HG03159 (cell line): ENCODE results near the gene ANKHD1.

Experiments
- ATAC-seq: cut with Tn5 transposase; IDR thresholded peaks from one replicate; pipeline ENCODE4 v1.9.1; 2021; ENCODE audit warnings: mild to moderate bottlenecking, moderate library complexity; ENCODE audit not compliant: unreplicated experiment

ANKHD1 gene

DNA sequence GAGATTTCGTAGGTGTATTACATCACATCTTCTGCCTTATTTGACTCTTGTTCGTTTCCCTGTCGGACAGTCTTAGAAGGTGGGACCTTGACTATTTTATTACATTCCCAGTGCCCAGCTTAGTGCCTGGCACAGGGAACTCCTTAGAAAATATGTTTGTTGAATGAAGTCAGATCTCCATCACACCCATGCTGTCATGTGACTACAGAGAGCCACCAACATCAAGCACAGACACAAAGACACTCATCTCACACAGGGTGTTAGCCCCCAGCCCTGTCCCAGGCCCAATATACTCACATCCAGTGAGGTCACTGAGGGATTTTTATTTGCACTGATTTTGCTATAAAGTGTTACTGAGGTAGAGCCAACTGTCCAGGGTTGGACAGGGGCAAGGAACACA is 156.3 kb downstream of the ANKHD1 start:
- no peak for ATAC-seq

DNA sequence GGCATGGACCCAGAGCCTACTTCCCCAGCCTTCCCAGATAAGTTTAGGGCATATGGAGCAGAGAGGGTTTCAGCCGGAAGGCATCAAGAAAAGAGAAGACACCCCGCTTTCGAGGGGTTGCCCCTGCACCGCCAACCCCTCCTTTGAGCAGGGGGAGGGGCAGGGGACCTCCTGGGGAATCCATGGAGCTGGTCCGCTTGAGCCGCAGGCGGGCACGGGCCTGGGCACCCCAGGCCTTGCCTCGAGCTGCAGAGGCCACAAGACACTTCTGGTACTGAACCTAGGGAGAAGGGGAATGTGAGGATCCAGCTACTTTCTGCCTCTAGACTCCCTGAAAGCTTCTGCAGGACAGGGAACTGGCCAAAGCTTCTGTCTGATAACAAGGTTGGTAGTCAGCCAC is 156.9 kb downstream of the ANKHD1 start:
- ATAC-seq = no peak

DNA sequence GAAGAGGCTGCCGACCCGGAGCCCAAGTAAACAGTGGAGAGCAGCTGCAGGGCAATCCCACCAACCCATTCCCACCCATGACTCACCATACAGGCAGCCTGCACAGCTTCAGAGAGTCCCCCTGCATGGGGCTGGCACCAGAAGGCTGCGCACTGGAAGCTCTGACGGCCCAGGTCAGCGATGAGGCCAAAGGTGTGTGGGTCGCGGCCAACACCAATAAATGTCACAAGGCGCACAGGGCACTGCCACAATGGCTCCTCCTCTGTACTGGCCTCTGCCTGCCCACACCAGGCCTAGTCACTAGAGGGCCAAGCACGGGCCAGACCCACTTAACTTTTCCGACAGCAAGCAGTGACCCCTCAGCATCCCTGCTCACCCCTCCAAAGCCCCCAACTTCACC is 158.6 kb downstream of the ANKHD1 start:
- ATAC-seq = no peak

DNA sequence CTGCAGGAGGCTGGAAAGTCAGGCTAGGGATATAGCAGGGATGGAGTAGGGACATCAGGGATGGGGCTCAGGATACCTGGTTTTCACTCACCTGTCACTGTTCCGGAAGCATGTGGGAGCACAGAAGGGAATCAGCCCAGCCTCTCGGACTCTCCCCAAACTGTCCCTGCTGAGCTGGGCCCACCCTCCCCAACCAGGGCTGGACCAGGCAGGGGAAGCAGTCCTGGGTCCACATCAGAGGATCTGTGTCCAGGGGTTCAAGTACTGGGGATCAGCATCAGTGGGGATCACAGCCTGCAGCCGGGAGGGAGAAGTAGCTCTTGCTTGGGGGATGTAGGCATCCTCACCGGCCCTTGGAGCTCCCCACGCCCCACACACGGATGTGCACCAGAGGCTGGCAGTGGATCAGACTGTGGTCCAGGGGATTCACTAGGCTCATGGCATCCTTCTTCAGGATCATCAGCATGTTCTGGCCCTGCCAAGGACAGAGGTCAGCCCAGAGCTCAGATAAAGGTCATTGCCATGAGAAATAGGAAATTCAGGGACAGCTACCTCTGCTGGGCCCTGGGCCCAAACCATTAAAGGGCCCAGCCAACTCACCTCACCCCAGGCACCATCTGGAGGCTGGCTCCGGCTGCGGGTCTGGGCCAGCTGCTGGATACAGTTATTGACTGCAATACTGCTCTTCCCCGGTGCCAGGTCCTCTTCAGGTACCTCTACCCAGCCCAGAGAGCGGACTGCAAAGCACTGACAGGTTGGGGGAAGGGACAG is 160.3 kb downstream of the ANKHD1 start:
- no peak for ATAC-seq

DNA sequence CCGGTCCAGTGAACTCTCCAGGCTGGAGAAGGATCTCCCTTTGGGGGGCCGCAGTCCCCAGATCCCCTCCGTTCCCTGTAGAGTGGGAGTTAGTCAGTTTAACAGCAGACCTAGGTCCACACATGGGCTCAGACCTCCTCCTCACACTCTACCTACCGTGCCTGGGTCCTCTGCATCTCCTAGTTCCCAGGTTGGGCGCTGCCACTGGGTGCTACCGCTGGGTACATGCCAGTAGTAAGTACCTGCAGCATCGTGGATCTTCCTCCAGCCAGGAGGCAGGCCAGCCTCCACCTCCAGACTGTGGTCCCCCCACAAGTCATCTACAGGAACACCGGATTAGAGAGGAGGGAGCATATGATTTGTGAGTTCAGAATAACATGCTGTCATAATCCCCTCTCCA is 162.0 kb downstream of the ANKHD1 start:
- no peak for ATAC-seq

DNA sequence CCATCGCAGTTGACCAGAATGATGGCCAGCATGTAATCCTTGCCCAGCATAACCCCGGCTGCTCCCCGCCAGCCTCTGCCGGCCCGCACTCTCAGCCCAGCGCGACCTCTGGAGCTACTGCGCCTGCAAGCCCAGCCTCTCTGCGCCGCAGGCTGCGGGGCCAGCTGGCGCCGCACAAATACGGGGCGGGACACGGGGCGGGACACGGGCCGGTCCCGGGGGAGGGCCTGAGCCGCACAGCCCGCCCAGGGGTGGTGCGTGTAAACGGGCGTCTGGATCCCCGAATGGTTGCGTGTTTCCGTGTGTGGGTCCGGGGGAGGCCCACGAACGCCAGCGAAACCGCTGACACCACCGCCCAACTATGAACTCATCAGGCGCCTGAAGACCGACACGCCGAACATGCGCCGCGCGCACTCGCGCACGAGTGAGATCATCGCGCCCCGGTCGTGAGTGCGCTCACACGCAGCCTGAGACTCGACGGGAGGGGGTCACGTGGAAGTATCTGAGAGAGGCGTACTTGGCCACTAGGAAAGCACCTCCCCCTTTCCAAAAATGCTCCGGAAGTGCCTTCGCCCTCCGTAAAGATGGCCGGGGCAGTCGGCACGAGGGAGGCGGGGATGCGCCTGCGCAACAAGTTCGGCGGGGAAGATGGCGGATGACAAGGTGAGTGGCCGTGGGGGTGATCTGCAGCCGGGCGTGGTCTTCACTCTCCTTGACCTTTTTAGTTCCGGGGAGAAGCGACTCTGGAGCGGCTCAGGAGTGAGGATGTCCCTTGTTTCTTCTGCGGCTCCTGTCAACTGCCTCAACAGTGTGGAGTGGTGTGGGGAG is 162.8 kb downstream of the ANKHD1 start, which contains the start of the genes APBB3 and SLC35A4:
Gene APBB3 (minus strand): TSS at position 403 of the 828 bp plus-strand sequence. CDS start 353 bp downstream, at position 50.
Gene SLC35A4 (plus strand): TSS at position 633 of the 828 bp plus-strand sequence. CDS start 2,342 bp downstream, outside the sequence.
- ATAC-seq = peak; percentile 87

DNA sequence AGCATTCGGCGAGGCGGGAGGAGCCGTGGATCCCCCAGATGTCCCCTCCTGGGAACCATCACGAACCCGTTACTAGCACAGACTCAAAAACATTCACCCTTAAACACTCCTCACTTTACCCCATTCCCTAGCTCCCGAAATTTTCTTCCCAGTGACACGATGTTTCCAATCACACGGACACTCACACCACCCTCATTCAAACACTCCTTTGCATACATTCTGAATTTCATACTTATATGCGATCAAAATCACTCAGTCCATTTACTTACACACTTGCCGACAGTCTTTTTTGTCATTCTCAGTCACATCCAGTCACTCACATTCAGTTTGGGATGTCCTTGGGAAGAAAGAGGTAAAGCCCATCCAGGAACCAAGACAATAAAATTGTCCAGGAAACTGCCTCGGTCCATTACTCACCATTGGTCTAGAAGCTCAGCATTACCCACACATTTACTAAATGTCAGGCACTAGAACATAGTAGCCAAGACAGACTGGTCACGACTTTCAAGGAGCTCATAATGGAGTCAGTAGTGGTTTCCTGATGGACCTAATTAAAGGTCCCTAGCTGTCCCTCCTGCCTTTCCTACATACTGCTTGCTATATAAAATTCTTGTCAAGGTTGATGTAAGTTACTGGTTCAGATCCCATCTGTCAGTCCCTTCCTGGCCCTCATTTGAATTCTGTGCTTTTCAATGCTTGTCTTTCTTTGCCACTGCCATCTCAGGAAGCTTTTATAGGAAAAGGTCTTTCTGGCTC is 163.6 kb downstream of the ANKHD1 start:
- ATAC-seq = no peak

DNA sequence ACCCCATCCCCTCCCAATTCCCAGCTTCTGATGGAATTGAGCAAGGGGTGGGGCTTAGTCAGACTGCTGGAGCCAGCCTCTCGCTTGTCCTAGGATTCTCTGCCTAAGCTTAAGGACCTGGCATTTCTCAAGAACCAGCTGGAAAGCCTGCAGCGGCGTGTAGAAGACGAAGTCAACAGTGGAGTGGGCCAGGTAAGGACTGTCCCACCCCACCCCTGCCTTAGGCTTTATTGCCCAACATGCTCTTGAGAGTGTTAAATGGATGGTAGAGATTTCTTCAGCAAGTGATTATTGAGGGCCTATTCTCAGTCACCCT is 164.1 kb downstream of the ANKHD1 start:
- ATAC-seq = no peak

DNA sequence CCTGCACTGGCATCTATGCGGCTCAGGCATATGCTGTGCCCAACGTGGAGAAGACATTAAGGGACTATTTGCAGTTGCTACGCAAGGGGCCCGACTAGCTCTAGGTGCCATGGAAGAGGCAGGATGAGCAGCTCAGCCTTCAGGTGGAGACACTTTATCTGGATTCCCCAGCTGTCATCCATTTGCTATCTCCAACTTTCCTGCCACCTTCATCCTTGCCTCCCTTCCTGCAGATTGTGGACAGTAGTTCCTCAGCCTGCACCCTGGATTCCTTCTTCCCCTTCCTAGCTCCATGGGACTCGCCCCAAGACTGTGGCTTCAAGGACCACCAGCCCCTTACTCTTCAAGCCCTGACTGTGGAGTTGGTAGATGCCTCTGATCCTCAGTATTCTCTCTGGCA is 165.0 kb downstream of the ANKHD1 start:
- no peak for ATAC-seq

DNA sequence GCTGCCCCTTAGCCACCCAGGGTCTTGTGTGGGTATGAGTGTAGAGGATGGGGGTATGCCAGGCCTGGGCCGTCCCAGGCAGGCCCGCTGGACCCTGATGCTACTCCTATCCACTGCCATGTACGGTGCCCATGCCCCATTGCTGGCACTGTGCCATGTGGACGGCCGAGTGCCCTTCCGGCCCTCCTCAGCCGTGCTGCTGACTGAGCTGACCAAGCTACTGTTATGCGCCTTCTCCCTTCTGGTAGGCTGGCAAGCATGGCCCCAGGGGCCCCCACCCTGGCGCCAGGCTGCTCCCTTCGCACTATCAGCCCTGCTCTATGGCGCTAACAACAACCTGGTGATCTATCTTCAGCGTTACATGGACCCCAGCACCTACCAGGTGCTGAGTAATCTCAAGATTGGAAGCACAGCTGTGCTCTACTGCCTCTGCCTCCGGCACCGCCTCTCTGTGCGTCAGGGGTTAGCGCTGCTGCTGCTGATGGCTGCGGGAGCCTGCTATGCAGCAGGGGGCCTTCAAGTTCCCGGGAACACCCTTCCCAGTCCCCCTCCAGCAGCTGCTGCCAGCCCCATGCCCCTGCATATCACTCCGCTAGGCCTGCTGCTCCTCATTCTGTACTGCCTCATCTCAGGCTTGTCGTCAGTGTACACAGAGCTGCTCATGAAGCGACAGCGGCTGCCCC is 165.6 kb downstream of the ANKHD1 start:
- ATAC-seq = no peak

DNA sequence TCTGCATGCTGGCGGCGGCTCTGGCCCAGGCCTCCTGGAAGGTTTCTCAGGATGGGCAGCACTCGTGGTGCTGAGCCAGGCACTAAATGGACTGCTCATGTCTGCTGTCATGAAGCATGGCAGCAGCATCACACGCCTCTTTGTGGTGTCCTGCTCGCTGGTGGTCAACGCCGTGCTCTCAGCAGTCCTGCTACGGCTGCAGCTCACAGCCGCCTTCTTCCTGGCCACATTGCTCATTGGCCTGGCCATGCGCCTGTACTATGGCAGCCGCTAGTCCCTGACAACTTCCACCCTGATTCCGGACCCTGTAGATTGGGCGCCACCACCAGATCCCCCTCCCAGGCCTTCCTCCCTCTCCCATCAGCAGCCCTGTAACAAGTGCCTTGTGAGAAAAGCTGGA is 166.2 kb downstream of the ANKHD1 start:
- no peak for ATAC-seq

DNA sequence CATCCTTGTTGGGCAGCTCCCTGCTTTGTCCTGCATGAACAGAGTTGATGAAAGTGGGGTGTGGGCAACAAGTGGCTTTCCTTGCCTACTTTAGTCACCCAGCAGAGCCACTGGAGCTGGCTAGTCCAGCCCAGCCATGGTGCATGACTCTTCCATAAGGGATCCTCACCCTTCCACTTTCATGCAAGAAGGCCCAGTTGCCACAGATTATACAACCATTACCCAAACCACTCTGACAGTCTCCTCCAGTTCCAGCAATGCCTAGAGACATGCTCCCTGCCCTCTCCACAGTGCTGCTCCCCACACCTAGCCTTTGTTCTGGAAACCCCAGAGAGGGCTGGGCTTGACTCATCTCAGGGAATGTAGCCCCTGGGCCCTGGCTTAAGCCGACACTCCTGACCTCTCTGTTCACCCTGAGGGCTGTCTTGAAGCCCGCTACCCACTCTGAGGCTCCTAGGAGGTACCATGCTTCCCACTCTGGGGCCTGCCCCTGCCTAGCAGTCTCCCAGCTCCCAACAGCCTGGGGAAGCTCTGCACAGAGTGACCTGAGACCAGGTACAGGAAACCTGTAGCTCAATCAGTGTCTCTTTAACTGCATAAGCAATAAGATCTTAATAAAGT is 166.9 kb downstream of the ANKHD1 start:
- no peak for ATAC-seq

DNA sequence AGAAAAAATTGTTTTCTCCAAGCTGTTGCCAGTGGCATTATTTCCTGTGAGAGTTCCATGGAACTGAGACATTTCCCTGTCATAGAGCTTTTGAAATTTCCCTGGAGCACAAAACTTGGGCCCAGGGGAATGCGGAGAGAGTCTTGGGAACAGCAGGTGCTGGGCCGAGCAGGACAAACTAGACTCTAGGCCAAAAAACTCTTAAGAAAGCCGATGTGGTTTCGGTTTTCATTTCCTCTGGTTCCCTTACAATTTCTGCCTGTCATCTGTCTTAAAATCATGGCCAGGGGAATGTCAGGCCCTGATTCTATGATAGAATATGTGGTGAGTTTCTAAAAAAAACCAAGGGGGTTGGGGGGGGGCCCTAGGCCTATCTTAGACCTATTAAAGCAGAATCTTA is 167.6 kb downstream of the ANKHD1 start:
- ATAC-seq = no peak

DNA sequence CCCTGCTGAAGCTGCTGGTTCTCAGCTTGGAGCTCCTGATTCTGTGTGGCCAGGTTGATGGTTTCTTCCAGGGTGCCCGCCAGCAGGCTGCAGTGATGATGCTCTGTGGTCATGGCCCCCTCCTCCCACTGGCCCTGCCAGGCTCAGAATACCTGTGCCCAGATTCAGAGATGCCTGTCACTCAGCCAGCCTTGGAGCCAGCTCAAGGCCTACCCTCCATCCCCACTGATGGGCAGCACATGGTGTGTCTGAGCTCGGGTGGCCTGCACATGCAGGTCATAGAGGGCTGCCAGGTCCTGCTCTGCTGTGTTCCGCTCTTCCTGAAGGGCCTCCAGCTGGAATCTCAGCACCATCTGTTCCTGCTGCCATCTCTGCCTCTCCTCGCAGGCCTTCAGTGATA is 168.4 kb downstream of the ANKHD1 start:
- no peak for ATAC-seq

DNA sequence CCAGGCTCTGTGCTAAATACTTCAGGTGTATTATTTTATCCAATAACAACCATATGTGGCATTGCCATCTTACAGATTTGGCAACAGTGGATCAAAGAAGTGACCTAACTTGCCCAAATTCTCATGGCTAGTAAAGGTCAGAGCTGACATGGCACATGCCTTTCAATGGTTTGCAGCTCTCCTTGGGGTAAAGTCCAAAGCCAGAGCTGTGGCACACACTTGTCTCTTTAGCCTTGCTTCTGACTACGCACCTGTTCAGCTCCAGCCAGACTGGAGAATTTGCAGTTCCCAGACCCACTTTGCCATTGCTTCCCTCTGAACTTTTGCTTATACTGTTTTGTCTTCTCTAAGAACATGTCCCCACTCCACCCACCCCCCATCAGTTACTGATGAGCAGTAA is 168.9 kb downstream of the ANKHD1 start:
- ATAC-seq = no peak

DNA sequence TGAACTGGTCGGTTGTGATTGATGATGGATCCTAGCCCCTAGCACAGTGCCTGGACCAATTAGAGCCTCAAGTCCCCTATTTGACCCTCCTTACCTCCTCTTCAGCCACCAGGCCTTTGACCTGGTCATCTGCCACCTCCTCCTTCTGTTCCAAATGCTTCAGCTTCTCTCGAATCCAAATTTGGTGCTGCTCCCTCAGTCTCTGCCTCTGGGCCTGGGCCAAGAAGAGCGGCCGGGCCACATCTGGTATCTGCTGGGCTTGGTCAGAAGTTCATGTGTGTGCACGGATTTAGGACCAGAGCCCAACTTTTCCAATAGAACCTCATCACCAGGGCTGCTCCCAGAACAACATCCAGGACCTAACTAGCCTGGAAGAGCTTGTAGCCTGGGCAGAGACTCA is 169.5 kb downstream of the ANKHD1 start:
- no peak for ATAC-seq

DNA sequence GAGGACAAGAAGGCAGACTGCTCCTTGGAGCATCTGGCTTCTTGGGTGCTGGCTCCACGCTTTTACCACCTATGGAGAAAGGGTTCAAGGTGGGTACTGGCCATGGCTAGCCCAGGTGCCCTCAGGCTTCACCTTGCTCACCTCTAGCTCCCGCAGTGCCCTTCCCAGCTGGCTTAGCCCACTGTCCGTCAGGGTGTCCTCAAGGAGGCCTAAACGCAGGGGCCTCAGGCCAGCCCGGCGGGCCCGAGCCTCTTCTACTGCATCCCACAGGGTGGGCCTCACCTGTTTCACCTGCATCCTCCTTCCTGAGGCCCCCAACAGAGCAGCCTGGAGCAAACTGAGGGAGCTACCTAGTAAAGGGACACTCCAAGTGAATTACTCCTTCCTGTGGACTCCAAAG is 172.1 kb downstream of the ANKHD1 start:
- ATAC-seq = no peak

DNA sequence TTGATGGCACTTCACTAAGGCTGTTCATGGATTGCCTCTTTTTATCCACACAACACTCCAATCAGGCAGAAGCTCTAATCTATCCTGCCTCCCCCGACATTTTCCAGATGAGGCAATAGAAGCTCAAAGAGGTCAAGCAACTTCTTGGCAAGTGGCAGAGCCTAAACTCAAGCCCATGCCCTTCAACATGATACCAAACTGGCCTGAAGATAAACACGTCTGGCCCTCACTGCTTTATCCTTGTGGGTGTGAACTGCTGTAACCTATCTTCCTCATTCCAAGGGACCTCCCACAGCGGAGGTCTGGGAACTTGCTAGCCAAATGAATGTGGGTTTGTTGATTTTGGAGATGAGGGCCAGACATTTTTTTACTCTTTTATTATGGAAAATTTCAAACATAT is 172.5 kb downstream of the ANKHD1 start:
- no peak for ATAC-seq

DNA sequence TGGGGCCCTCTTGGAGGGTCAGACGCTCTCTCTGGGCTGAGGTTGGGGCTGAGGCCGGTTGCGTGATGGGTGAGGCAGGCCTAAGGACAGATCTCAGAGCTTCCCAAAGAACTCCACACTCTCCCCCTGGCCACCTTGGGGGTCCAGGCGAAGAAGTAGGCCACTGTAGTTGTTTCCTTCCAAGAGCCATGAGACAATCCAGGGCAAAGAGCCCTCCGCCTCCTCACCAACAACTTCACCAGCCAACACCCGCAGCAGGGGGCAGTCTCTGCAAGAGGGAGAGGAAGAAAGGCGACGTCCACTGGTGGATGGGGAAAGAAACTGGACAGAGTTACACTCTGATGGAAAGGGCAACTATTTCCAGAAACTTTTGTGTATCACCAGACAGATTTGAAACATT is 173.7 kb downstream of the ANKHD1 start:
- no peak for ATAC-seq

DNA sequence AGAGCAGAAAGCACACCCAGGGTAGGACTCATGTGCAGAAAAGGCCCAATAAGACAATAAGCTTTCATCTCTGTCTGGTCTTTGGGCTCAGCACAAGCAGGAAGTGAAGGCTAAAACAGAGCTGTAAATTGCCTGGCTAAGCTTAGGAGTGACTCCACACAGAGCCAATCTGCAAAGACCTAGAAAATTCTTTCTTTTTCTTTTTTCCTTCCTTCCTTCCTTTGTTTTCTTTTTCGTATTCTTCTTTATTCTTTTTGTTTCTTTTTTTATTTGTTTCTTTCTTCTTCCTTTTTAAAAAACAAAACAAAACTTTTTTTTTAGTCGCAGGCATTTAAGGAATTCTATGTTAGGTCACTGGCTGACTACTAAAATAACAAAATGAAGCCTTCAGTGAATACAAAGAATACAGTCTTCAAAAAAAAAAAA is 175.2 kb downstream of the ANKHD1 start:
- ATAC-seq = no peak
